Keratinocyte (primary cell): ENCODE measurements around the gene DPP9. TPM values are rescaled to one million over a fixed set of nuclear protein-coding genes. Genes with fewer than 3 reads are reported as not detected.

ENCODE experiments used
- DNase-seq: peaks from one replicate; pipeline ENCODE4 v3.0.0-alpha.2; 2011; ENCODE audit warnings: low read depth, missing footprints, low spot score
- FAIRE-seq: peaks from 2 replicates; lab custom pipeline; 2011; peaks lifted over from hg19 to GRCh38; lab: Jason Lieb, UNC
- H2AFZ ChIP-seq: 2 replicates; pipeline ENCODE4 v1.6.0; 2012; ENCODE audit warnings: low read length, control low read depth, inconsistent platforms; ENCODE audit not compliant: control insufficient read depth
- H3K27ac ChIP-seq: 2 replicates; pipeline ENCODE4 v1.5.1; 2011; ENCODE audit warnings: low read length; ENCODE audit not compliant: control insufficient read depth, insufficient read depth
- H3K27me3 ChIP-seq: 3 replicates; pipeline ENCODE4 v1.6.0; 2011; ENCODE audit warnings: low read length; ENCODE audit not compliant: control insufficient read depth, insufficient read depth; ENCODE audit errors: extremely low read depth
- H3K36me3 ChIP-seq, 2 experiments: 2 replicates in 1 of 2; 3 replicates in 1 of 2; pipeline ENCODE4 v1.5.1; 2011; ENCODE audit warnings: low read length in 2 of 2, mild to moderate bottlenecking in 1 of 2; ENCODE audit not compliant: control insufficient read depth in 2 of 2, insufficient read depth in 2 of 2; ENCODE audit errors: extremely low read depth in 1 of 2
- H3K4me1 ChIP-seq: 3 replicates; pipeline ENCODE4 v1.5.1; 2011; ENCODE audit warnings: low read length; ENCODE audit not compliant: control insufficient read depth, insufficient read depth; ENCODE audit errors: extremely low read depth
- H3K4me2 ChIP-seq: 3 replicates; pipeline ENCODE4 v1.6.0; 2011; ENCODE audit warnings: low read depth, low read length; ENCODE audit not compliant: control insufficient read depth, insufficient read depth; ENCODE audit errors: extremely low read depth
- H3K4me3 ChIP-seq, 3 experiments: fragments of 200-600 bp in 1 of 3; sonication (generic) in 1 of 3; 2 replicates in 2 of 3; 3 replicates in 1 of 3; pipeline ENCODE4 v1.5.1; 2011 to 2016; ENCODE audit warnings: low read length in 3 of 3, mild to moderate bottlenecking in 3 of 3, control low read depth in 2 of 3, inconsistent platforms in 1 of 3, low read depth in 1 of 3, mixed read lengths in 1 of 3, mixed run types in 1 of 3, moderate library complexity in 1 of 3; ENCODE audit not compliant: control insufficient read depth in 2 of 3, insufficient read depth in 2 of 3; ENCODE audit errors: extremely low read depth in 1 of 3
- H3K79me2 ChIP-seq: 2 replicates; pipeline ENCODE4 v1.6.0; 2012; ENCODE audit warnings: low read length; ENCODE audit not compliant: control insufficient read depth, insufficient read depth
- H3K9ac ChIP-seq: 3 replicates; pipeline ENCODE4 v1.6.0; 2011; ENCODE audit warnings: low read length; ENCODE audit not compliant: control insufficient read depth, insufficient read depth; ENCODE audit errors: extremely low read depth
- H3K9me1 ChIP-seq: 3 replicates; pipeline ENCODE4 v1.6.0; 2011; ENCODE audit warnings: low read length; ENCODE audit not compliant: control insufficient read depth, insufficient read depth; ENCODE audit errors: extremely low read depth
- H3K9me3 ChIP-seq: 2 replicates; pipeline ENCODE4 v1.5.1; 2012; ENCODE audit warnings: low read depth, low read length; ENCODE audit not compliant: control insufficient read depth
- H4K20me1 ChIP-seq: 3 replicates; pipeline ENCODE4 v1.6.0; 2011; ENCODE audit warnings: low read length; ENCODE audit not compliant: control insufficient read depth, insufficient read depth; ENCODE audit errors: extremely low read depth
- CTCF ChIP-seq, 3 experiments: IDR thresholded peaks in 1 of 3; conservative IDR thresholded peaks in 1 of 3; optimal IDR thresholded peaks in 1 of 3; 2 replicates in 2 of 3; 3 replicates in 1 of 3; pipeline versions ENCODE3 to v1.5.1; 2011; ENCODE audit warnings: low read length in 3 of 3, mild to moderate bottlenecking in 3 of 3, moderate library complexity in 2 of 3, control low read depth in 1 of 3, inconsistent platforms in 1 of 3; ENCODE audit not compliant: insufficient read depth in 2 of 3; ENCODE audit errors: extremely low read depth in 1 of 3
- EZH2 ChIP-seq: IDR thresholded peaks from one replicate; pipeline ENCODE4 v1.6.1; 2012; ENCODE audit warnings: inconsistent platforms, mild to moderate bottlenecking, low read length, moderate library complexity
- dilution Hi-C: fragments of 300-500 bp; cut with MboI; formaldehyde crosslinking; loops from one replicate; pipeline ENCODE4 v1.7.0; 2020; ENCODE audit warnings: low sequenced_read_pairs; ENCODE audit not compliant: extremely low pct_ligation_motif_present
- polyA plus RNA-seq, 5 experiments: library from polyadenylated mRNA; depleted of rRNA in 3 of 5; stranded (reverse) in 3 of 5; stranded (forward) in 1 of 5; unstranded in 1 of 5; fragments of >200 nt; gene quantifications; 1 replicate in 1 of 5; 2 replicates in 3 of 5; 3 replicates in 1 of 5; pipeline versions ENCODE4 v1.2.1 to v1.2.3, GENCODE V29; 2011 to 2012; ENCODE audit warnings: missing spikeins in 2 of 5, low read depth in 1 of 5, low replicate concordance in 1 of 5

The DPP9 gene
- polyA plus RNA-seq, 1 donor (not counting 4 experiments of a cell fraction or from before 2014, with no cell fraction given) = 19.2 TPM

DNA sequence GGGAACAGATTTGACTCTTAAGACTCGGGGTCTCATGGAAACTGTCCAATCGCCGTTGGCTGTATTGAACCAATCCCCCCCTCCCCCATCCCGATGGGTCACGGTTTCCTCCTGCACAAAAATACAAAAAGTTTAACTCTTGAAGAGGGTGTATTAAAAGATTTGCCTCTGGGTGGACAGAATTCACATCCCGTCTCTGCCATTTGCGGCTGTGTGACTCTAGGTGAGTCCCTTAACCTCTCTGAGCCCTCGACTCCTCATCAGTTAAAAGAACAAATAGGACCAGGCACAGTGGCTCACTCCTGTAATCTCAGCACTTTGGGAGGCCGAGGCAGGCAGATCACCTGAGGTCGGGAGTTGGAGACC is 36.6 kb upstream of the DPP9 start:
- H2AFZ ChIP-seq = no peak overlapping the region
- FAIRE-seq = no peak
- dilution Hi-C loops = no loop called here

GRCh38 chr19:4759388-4760284 is 36.0 kb upstream of the DPP9 start:
- H2AFZ ChIP-seq = no peak overlapping the region
- H3K4me3 ChIP-seq = no peak overlapping the region
- H3K9me3 ChIP-seq = no peaks in the 10 kb centered on the region
- peaks cover 21% of the 10 kb centered on the region for H3K27me3 ChIP-seq
- H3K9me1 ChIP-seq = no peaks in the 10 kb centered on the region
- DNase-seq (no peak), FAIRE-seq (no peak)
- dilution Hi-C loops = no loop called here
- no peaks in the 10 kb centered on the region for H3K79me2 ChIP-seq
- H3K4me2 ChIP-seq = peak overlapping the region; percentile 41
- H4K20me1 ChIP-seq = no peaks in the 10 kb centered on the region
- no peak overlapping the region for H3K9ac ChIP-seq
- no peak overlapping the region for H3K27ac ChIP-seq
- H3K4me1 ChIP-seq = no peaks in the 10 kb centered on the region
- TF ChIP-seq CTCF (optimal IDR thresholded peaks at IDR 0.05 in 1 of 3, IDR thresholded peaks at IDR 0.05 in 1 of 3, conservative IDR thresholded peaks at IDR 0.05 in 1 of 3; ENCODE audit: extremely low read depth in 1 of 3, insufficient read depth in 2 of 3, low read length in 3 of 3) (no peak), EZH2 (no peak)
- no peaks in the 10 kb centered on the region for H3K36me3 ChIP-seq

More for the DNA sequence above, 36.6 kb upstream of the DPP9 start:
- Histone ChIP-seq H3K79me2 (no peaks in the 10 kb centered on the region), H3K36me3 (no peaks in the 10 kb centered on the region), H3K4me2 (peak overlapping the region; percentile 41), H3K9ac (no peak overlapping the region), H4K20me1 (no peaks in the 10 kb centered on the region), H3K4me3 (no peak overlapping the region), H3K4me1 (no peaks in the 10 kb centered on the region), H3K9me1 (no peaks in the 10 kb centered on the region), H3K9me3 (no peaks in the 10 kb centered on the region), H3K27ac (no peak overlapping the region), H3K27me3 (peaks cover 21% of the 10 kb centered on the region)
- DNase-seq = no peak
- TF ChIP-seq EZH2 (no peak), CTCF (optimal IDR thresholded peaks at IDR 0.05 in 1 of 3, IDR thresholded peaks at IDR 0.05 in 1 of 3, conservative IDR thresholded peaks at IDR 0.05 in 1 of 3; ENCODE audit: extremely low read depth in 1 of 3, insufficient read depth in 2 of 3, low read length in 3 of 3) (no peak)
